ENCODE results near the gene ZNF502.

The ZNF502 gene

GRCh38 chr3:44729384-44729910 is 17.0 kb downstream of the ZNF502 start, which contains the start of gene ZNF501:
Gene ZNF501, plus strand, starts transcription at chr3:44729635. Its CDS starts 4,787 bp downstream, at chr3:44734422.
- DNase-seq (ENCODE audit: low read depth) = peak; percentile 90
- H3K4me3 ChIP-seq (ENCODE audit: low read length) = peak within 1 kb of the TSS; percentile 69
- no peak for TF ChIP-seq CTCF (conservative IDR thresholded peaks at IDR 0.05; ENCODE audit: low read length)

DNA sequence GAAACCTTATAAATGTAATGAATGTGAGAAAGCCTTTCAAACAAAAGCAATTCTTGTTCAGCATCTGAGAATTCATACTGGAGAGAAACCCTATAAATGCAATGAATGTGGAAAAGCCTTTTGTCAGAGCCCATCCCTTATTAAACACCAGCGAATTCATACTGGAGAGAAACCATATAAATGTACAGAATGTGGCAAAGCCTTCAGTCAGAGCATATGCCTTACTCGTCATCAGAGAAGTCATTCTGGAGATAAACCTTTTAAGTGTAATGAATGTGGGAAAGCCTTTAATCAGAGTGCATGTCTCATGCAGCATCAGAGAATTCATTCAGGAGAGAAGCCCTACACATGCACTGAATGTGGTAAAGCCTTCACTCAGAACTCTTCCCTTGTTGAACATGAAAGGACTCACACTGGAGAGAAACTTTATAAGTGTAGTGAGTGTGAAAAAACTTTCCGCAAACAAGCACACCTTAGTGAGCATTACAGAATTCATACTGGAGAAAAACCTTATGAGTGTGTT is 22.2 kb downstream of the ZNF502 start:
- no peak for TF ChIP-seq CTCF (conservative IDR thresholded peaks at IDR 0.05; ENCODE audit: low read length)
- DNase-seq (ENCODE audit: low read depth) = no peak

GRCh38 chr3:44761101-44761423 is 48.6 kb downstream of the ZNF502 start:
- no peak for TF ChIP-seq CTCF (conservative IDR thresholded peaks at IDR 0.05; ENCODE audit: low read length)
- peak overlapping the region; percentile 92 for H3K4me3 ChIP-seq (ENCODE audit: low read length)
- DNase-seq (ENCODE audit: low read depth) = no peak

More for the DNA sequence above, 22.2 kb downstream of the ZNF502 start:
- no peak overlapping the region for H3K4me3 ChIP-seq (ENCODE audit: low read length)

DNA sequence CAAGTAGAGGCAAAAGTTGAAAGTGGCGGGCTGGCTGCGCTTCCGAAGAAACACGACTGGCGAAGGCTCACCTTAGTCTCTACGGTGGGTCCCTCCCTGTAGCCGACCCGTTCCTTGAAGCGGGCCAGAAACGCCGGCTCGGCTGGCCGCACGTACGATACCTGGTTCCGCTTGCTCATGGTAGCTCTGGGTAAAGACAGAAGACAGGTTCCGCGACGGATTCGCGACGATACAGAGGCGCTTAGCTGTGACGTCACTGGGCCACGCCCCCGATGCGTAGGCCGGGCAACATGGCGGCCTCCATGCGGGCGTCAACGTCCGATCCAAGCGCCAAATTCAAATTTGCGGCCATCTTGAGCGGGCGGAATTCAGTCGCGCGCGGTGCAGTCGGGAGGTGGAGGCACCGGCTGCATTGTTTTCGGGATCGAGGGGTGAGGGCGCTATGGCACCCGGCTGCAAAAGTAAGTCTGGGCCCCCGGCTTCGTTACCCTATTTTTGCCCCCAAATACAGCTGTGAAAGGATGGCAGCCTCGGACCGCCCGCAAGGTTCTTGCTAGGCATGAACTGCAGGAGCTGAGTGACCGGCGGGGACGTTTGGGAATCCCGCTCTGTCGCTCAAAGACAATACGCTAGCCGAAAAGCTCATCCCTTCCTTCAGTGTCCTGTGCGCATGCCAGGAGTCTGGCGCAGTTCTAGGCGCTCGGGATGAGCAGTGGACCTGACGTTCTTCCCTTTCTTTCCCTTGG is 49.1 kb downstream of the ZNF502 start, which contains the start of the genes KIAA1143 and KIF15:
TSS of gene KIAA1143 (minus strand) at position 196 of the 746 bp plus-strand sequence. CDS start at position 179, 17 bp downstream.
TSS of gene KIF15 (plus strand) at position 371 of the 746 bp plus-strand sequence. CDS start at position 443, 72 bp downstream.
- TF ChIP-seq CTCF (conservative IDR thresholded peaks at IDR 0.05; ENCODE audit: low read length) = no peak
- peak within 1 kb of the TSS; percentile 92 for H3K4me3 ChIP-seq (ENCODE audit: low read length)
- peak; percentile 93 for DNase-seq (ENCODE audit: low read depth)

DNA sequence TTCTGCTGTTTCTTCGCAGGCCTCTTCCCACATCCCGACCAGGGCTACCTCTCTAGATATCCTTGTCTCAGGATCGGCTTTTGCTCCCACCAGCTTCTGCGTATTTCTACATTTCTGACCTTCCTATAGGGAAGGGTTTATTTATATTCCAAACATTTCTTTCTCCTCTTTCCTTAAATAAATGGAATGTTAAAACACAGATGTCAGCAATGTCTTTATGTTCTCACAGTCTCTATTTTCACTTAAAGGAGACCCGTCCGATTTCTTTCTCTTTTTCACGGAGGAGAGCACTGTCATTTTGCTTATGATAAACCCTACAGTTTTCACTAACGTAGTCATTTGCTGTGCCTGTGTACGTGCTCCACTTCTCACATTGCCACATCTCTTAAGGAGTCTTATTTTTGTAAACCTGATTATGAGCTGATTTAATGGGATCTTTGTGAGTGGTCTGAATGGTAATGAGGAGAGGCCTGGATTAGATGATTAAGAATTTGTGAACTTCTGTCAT is 49.8 kb downstream of the ZNF502 start:
- peak overlapping the region; percentile 92 for H3K4me3 ChIP-seq (ENCODE audit: low read length)
- no peak for TF ChIP-seq CTCF (conservative IDR thresholded peaks at IDR 0.05; ENCODE audit: low read length)
- DNase-seq (ENCODE audit: low read depth) = peak; percentile 1

GRCh38 chr3:44762690-44763089 is 50.2 kb downstream of the ZNF502 start:
- H3K4me3 ChIP-seq (ENCODE audit: low read length) = peak overlapping the region; percentile 92
- TF ChIP-seq CTCF (conservative IDR thresholded peaks at IDR 0.05; ENCODE audit: low read length) = no peak
- no peak for DNase-seq (ENCODE audit: low read depth)

Data from AG10803 (cell line).